BJ (cell line): ENCODE results near the gene TM9SF1. TPM values are rescaled to one million over a fixed set of nuclear protein-coding genes. Genes with fewer than 3 reads are reported as not detected.

Experiments used
- CTCF ChIA-PET: fragments of 350-600 bp; formaldehyde crosslinking; extraction: SDS; loops from one replicate; lab custom pipeline; 2021; ENCODE audit warnings: antibody characterized with exemption, inconsistent platforms; lab: Yijun Ruan, JAX
- POLR2A ChIA-PET: fragments of 300-600 bp; sonication (Branson Sonifier 250); formaldehyde crosslinking; extraction: SDS; loops from one replicate; lab custom pipeline; 2021; ENCODE audit warnings: antibody characterized with exemption; lab: Charles Lee
- DNase-seq: peaks from one replicate; pipeline ENCODE4 v3.0.0-alpha.2; 2011; ENCODE audit warnings: low read depth
- H3K27me3 ChIP-seq: 2 replicates; pipeline ENCODE4 v1.6.0; 2011; ENCODE audit warnings: low read length; ENCODE audit not compliant: control insufficient read depth, insufficient read depth
- H3K36me3 ChIP-seq: 2 replicates; pipeline ENCODE4 v1.5.1; 2011; ENCODE audit warnings: low read length; ENCODE audit not compliant: control insufficient read depth, insufficient read depth
- H3K4me3 ChIP-seq: 2 replicates; pipeline ENCODE4 v1.5.1; 2011; ENCODE audit warnings: low read depth, mild to moderate bottlenecking, control low read depth, low read length
- polyA plus RNA-seq: library from polyadenylated mRNA; depleted of rRNA; stranded (reverse); fragments of >200 nt; gene quantifications from 2 replicates; pipeline ENCODE4 v1.2.3, GENCODE V29; 2011
- TF ChIP-seq, protein P1 (sequence below): IDR thresholded peaks from 2 replicates; pipeline ENCODE4 v1.5.1; 2011; ENCODE audit warnings: low read depth, mild to moderate bottlenecking, control low read depth, inconsistent platforms, low read length, moderate library complexity; ENCODE audit not compliant: insufficient read depth

The TM9SF1 gene
- polyA plus RNA-seq, 1 experiment, result 59.2 TPM

DNA sequence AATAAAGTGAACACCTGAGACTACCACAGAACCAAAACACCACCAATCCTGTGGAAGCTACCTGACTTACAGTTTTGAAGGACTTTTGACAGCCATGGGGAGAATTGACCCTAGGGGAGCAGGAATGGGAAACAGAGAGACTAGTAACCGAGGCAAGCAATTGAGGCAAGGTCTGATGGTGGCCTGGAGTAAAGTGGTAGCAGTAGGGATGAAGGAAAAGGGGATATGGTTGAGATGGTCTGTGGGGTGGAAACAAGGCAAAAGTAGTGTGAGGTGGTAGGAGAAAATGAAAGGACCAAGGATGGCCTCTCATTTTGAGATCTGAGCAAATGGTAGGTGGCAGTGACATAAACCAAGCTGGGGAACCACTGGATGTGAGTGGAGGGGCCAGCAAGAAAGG is 38.4 kb downstream of the TM9SF1 start:
- TF ChIP-seq, protein P1, sequence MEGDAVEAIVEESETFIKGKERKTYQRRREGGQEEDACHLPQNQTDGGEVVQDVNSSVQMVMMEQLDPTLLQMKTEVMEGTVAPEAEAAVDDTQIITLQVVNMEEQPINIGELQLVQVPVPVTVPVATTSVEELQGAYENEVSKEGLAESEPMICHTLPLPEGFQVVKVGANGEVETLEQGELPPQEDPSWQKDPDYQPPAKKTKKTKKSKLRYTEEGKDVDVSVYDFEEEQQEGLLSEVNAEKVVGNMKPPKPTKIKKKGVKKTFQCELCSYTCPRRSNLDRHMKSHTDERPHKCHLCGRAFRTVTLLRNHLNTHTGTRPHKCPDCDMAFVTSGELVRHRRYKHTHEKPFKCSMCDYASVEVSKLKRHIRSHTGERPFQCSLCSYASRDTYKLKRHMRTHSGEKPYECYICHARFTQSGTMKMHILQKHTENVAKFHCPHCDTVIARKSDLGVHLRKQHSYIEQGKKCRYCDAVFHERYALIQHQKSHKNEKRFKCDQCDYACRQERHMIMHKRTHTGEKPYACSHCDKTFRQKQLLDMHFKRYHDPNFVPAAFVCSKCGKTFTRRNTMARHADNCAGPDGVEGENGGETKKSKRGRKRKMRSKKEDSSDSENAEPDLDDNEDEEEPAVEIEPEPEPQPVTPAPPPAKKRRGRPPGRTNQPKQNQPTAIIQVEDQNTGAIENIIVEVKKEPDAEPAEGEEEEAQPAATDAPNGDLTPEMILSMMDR, result no peak
- CTCF ChIA-PET, result interaction anchor here (1.5 kb wide), 1 partner anchor 42 kb away, joined by 3 read pairs; the partner anchor contains the start of genes DCAF11 and NRL
- no peak for DNase-seq
- peaks cover 40% of the 10 kb centered on the region for H3K36me3 ChIP-seq
- POLR2A ChIA-PET, result interaction anchor here (0.6 kb wide), 1 partner anchor 12 kb away, joined by 6 read pairs; no protein-coding TSS in a partner anchor
- no peaks in the 10 kb centered on the region for H3K27me3 ChIP-seq
- H3K4me3 ChIP-seq, result no peak overlapping the region

DNA sequence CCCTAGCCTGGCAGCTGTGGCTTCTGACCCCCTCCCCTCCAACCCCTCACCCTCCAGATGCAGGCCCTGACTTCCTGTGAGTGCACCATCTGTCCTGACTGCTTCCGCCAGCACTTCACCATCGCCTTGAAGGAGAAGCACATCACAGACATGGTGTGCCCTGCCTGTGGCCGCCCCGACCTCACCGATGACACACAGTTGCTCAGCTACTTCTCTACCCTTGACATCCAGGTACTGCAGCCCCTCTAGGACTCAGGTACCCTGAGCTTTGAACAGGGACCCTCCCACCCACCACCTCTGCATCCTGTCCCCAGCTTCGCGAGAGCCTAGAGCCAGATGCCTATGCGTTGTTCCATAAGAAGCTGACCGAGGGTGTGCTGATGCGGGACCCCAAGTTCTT is 40.1 kb downstream of the TM9SF1 start:
- TF ChIP-seq, protein P1, result no peak
- H3K4me3 ChIP-seq, result no peak overlapping the region
- no peaks in the 10 kb centered on the region for H3K27me3 ChIP-seq
- POLR2A ChIA-PET, result no interaction called here
- no peak for DNase-seq
- peaks cover 51% of the 10 kb centered on the region for H3K36me3 ChIP-seq
- CTCF ChIA-PET, result interaction anchor here (1.0 kb wide), 1 partner anchor 20 kb away, joined by 3 read pairs; no protein-coding TSS in a partner anchor

DNA sequence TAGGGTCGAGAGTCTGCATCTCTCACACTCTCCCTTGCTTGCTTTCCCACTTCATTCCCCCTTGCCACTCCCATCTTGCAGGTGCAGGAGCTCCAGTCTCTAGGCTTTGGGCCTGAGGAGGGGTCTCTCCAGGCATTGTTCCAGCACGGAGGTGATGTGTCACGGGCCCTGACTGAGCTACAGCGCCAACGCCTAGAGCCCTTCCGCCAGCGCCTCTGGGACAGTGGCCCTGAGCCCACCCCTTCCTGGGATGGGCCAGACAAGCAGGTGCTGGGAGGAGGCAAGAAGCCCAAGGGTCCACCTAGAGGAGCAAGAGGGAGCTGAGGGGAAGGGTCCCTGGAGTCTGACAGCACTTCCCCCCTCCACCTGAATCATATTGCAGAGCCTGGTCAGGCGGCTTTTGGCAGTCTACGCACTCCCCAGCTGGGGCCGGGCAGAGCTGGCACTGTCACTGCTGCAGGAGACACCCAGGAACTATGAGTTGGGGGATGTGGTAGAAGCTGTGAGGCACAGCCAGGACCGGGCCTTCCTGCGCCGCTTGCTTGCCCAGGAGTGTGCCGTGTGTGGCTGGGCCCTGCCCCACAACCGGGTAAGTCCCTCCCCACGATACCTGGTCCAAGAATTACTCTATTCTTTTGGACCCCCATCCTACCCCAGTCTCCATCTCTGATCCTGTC is 43.7 kb downstream of the TM9SF1 start:
- Histone ChIP-seq H3K4me3 (no peak overlapping the region), H3K27me3 (no peaks in the 10 kb centered on the region), H3K36me3 (peaks cover 40% of the 10 kb centered on the region)
- DNase-seq, result no peak
- TF ChIP-seq, protein P1, result no peak
- ChIA-PET CTCF (interaction anchor here (1.8 to 4.0 kb wide), 2 partner anchors 9 to 61 kb away, joined by 8 to 35 read pairs; partner anchors contain the start of gene IRF9), POLR2A (interaction anchor here (1.2 kb wide), 1 partner anchor 10 kb away, joined by 3 read pairs; the partner anchor contains the start of gene IRF9)

DNA sequence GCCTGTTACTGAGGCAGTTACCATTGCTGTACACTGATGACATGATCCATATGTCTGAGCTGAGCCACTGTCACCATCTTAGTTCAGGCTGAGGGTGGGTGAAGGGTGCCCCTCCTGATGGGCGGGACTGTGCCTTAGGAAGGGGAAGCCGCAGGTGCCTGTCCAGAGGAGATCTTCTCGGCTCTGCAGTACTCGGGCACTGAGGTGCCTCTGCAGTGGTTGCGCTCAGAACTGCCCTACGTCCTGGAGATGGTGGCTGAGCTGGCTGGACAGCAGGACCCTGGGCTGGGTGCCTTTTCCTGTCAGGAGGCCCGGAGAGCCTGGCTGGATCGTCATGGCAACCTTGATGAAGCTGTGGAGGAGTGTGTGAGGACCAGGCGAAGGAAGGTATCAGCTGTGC is 44.2 kb downstream of the TM9SF1 start:
- TF ChIP-seq, protein P1, result no peak
- H3K27me3 ChIP-seq, result no peaks in the 10 kb centered on the region
- H3K36me3 ChIP-seq, result peaks cover 36% of the 10 kb centered on the region
- POLR2A ChIA-PET, result interaction anchor here (1.2 kb wide), 1 partner anchor 10 kb away, joined by 3 read pairs; the partner anchor contains the start of gene IRF9
- DNase-seq, result no peak
- CTCF ChIA-PET, result interaction anchor here (0.6 to 4.0 kb wide), 6 partner anchors 10 to 588 kb away, joined by 3 to 35 read pairs (median 4); partner anchors contain the start of gene IRF9
- no peak overlapping the region for H3K4me3 ChIP-seq

DNA sequence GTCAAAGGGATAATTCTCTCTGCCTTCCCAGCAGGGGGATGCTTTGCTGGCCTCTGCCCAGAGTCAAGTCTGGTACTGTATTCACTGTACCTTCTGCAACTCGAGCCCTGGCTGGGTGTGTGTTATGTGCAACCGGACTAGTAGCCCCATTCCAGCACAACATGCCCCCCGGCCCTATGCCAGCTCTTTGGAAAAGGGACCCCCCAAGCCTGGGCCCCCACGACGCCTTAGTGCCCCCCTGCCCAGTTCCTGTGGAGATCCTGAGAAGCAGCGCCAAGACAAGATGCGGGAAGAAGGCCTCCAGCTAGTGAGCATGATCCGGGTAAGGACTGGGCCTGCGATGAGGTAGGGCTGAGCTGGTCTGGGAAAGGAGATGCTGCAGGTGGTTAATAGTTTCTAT is 44.7 kb downstream of the TM9SF1 start:
- no peaks in the 10 kb centered on the region for H3K27me3 ChIP-seq
- ChIA-PET POLR2A (interaction anchor here (1.2 kb wide), 1 partner anchor 11 kb away, joined by 3 read pairs; the partner anchor contains the start of gene IRF9), CTCF (interaction anchor here (0.6 to 4.0 kb wide), 5 partner anchors 10 to 587 kb away, joined by 3 to 35 read pairs (median 3); partner anchors contain the start of gene IRF9)
- H3K36me3 ChIP-seq, result peaks cover 32% of the 10 kb centered on the region
- DNase-seq, result no peak
- no peak overlapping the region for H3K4me3 ChIP-seq
- TF ChIP-seq, protein P1, result no peak
